MG63 (cell line): ENCODE data around the gene MZT2B. TPM values are rescaled to one million over a fixed set of nuclear protein-coding genes. Genes with fewer than 3 reads are reported as not detected.
"Not testable (repeated sequence)": the region's sequence is repeated elsewhere in the genome, so short reads cannot be mapped to it uniquely, and the experiment has no call there.

Experiments
- DNase-seq: peaks from one replicate; pipeline ENCODE4 v3.0.0-alpha.2; 2020
- H3K27me3 ChIP-seq: fragments of 250-450 bp; sonication (Bioruptor Pico); 2 replicates; pipeline ENCODE4 v1.5.1; 2020; ENCODE audit warnings: mild to moderate bottlenecking, moderate library complexity
- H3K36me3 ChIP-seq: fragments of 250-450 bp; sonication (Bioruptor Pico); 2 replicates; pipeline ENCODE4 v1.5.1; 2020; ENCODE audit warnings: mild to moderate bottlenecking, moderate library complexity
- H3K4me3 ChIP-seq: fragments of 250-450 bp; sonication (Bioruptor Pico); 2 replicates; pipeline ENCODE4 v1.5.1; 2020; ENCODE audit warnings: mild to moderate bottlenecking, moderate library complexity
- H3K9me3 ChIP-seq: fragments of 250-450 bp; sonication (Bioruptor Pico); 2 replicates; pipeline ENCODE4 v1.5.1; 2020; ENCODE audit warnings: mild to moderate bottlenecking, moderate library complexity
- total RNA-seq: library from RNA; depleted of rRNA; stranded (reverse); fragments of >200 nt; shearing (Covaris generic); gene quantifications from 2 replicates; pipeline ENCODE4 v1.2.3, GENCODE V29; 2014; ENCODE audit warnings: low replicate concordance; rRNA removed

The MZT2B gene
- total RNA-seq, 1 experiment from 2014 or later: 576 TPM

GRCh38 chr2:130228467-130229160 is 46.6 kb downstream of the MZT2B start:
- H3K27me3 ChIP-seq, H3K36me3 ChIP-seq, H3K4me3 ChIP-seq, H3K9me3 ChIP-seq, DNase-seq: not testable (repeated sequence)

GRCh38 chr2:130229161-130229510 is 47.1 kb downstream of the MZT2B start:
- H3K36me3 ChIP-seq, DNase-seq, H3K9me3 ChIP-seq, H3K27me3 ChIP-seq, H3K4me3 ChIP-seq: not testable (repeated sequence)

- H3K27me3 ChIP-seq, H3K9me3 ChIP-seq, DNase-seq, H3K36me3 ChIP-seq, H3K4me3 ChIP-seq: not testable (repeated sequence)
These were observed 48.3 kb downstream of the MZT2B start for GRCh38 chr2:130230376-130230775.

GRCh38 chr2:130230907-130231306 is 48.8 kb downstream of the MZT2B start:
- H3K27me3 ChIP-seq, H3K36me3 ChIP-seq, DNase-seq, H3K9me3 ChIP-seq, H3K4me3 ChIP-seq: not testable (repeated sequence)

- H3K4me3 ChIP-seq: no peak overlapping the region
- H3K9me3 ChIP-seq: no peaks in the 10 kb centered on the region
- no peaks in the 10 kb centered on the region for H3K27me3 ChIP-seq
- H3K36me3 ChIP-seq: no peaks in the 10 kb centered on the region
- no peak for DNase-seq
These were observed 49.6 kb downstream of the MZT2B start for GRCh38 chr2:130231656-130232055.

- H3K9me3 ChIP-seq, H3K4me3 ChIP-seq, DNase-seq, H3K27me3 ChIP-seq, H3K36me3 ChIP-seq: not testable (repeated sequence)
These were observed 51.0 kb downstream of the MZT2B start for GRCh38 chr2:130233066-130233465.

- not testable (repeated sequence) for H3K9me3 ChIP-seq, H3K27me3 ChIP-seq, DNase-seq, H3K36me3 ChIP-seq, H3K4me3 ChIP-seq
These were observed 57.5 kb downstream of the MZT2B start for GRCh38 chr2:130239581-130239980.

Other genes starting within 250 kb of the MZT2B start
- gene RAB6C, start 202.6 kb upstream of the MZT2B start, total RNA-seq: not detected in 2 replicates
- gene POTEF, start 53.0 kb upstream of the MZT2B start, total RNA-seq: 0.20 and 0.49 TPM in 2 replicates
- gene CCDC74B, start 37.1 kb upstream of the MZT2B start, total RNA-seq: 0.54 and 3.9 TPM in 2 replicates
- gene SMPD4, start 660 bp upstream of the MZT2B start, total RNA-seq: 27.8 and 38.7 TPM in 2 replicates
- gene TUBA3E, start 16.2 kb downstream of the MZT2B start, total RNA-seq: not detected in 2 replicates
- gene IMP4, start 160.6 kb downstream of the MZT2B start, total RNA-seq: 115 and 179 TPM in 2 replicates
- gene PTPN18, start 173.8 kb downstream of the MZT2B start, total RNA-seq: 8.4 and 66.1 TPM in 2 replicates